Measurements from ENCODE around the gene SOWAHA. TPM values are rescaled to one million over a fixed set of nuclear protein-coding genes. Genes with fewer than 3 reads are reported as not detected.

SOWAHA gene
- total RNA-seq, 2 donors from 2014 or later = 0.13 TPM; not detected in 1

DNA sequence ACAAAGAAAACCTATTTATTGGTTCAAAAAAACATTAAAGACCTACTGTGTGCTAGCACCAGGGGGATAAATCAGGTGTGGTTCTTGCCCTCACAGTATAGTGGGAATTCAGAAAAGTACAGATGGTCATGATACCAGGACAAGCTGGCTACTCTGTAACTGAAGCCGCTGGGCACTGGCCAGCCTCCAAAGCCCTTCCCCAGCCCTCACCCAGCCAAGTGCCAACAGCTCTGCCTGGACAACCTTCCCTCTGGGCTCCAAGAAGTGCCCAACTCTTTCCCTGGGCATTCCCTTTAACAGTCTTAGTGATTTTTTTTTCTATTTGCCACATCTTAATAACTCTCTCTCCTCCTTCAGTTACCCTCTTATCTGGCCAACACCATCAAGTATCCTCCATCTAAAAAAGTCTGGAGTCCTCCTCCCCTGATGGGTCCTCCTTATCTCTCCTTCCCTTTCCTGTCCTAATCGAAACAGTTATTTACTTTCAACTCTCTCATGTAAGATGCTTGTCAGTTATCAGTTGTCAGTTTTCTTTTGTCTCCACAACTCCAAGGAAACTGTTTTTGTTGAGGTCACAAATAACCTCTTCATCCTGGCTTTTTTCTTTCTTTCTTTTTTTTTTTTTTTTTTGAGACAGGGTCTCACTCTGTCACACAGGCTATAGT lies 22.8 kb upstream of the SOWAHA start:
- H3K4me1 Mint-ChIP-seq = peaks cover 29% of the 10 kb centered on the region
- no peaks in the 10 kb centered on the region for H3K9me3 Mint-ChIP-seq
- H3K27ac Mint-ChIP-seq = no peak overlapping the region
- H3K9ac ChIP-seq (ENCODE audit: extremely low read depth, low read length, poor library complexity, severe bottlenecking) = no peak overlapping the region
- H3K4me1 ChIP-seq (ENCODE audit: control insufficient read depth, insufficient read depth, low read length) = peaks cover 5% of the 10 kb centered on the region
- H3K36me3 Mint-ChIP-seq (ENCODE audit: low read depth) = no peaks in the 10 kb centered on the region
- WGBS, 2 experiments (ENCODE audit: insufficient coverage in 1 of 2, insufficient read length in 1 of 2) = 56 to 71% methylated on average over 1 to 2 of the region's 2 CpGs
- DNase-seq = no peak
- H3K4me3 Mint-ChIP-seq = no peak overlapping the region
- TF ChIP-seq, protein P1, sequence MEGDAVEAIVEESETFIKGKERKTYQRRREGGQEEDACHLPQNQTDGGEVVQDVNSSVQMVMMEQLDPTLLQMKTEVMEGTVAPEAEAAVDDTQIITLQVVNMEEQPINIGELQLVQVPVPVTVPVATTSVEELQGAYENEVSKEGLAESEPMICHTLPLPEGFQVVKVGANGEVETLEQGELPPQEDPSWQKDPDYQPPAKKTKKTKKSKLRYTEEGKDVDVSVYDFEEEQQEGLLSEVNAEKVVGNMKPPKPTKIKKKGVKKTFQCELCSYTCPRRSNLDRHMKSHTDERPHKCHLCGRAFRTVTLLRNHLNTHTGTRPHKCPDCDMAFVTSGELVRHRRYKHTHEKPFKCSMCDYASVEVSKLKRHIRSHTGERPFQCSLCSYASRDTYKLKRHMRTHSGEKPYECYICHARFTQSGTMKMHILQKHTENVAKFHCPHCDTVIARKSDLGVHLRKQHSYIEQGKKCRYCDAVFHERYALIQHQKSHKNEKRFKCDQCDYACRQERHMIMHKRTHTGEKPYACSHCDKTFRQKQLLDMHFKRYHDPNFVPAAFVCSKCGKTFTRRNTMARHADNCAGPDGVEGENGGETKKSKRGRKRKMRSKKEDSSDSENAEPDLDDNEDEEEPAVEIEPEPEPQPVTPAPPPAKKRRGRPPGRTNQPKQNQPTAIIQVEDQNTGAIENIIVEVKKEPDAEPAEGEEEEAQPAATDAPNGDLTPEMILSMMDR (conservative IDR thresholded peaks at IDR 0.05) = no peak
- H3K27ac ChIP-seq (ENCODE audit: low read depth, low read length) = no peak overlapping the region
- peaks cover 14% of the 10 kb centered on the region for H3K27me3 Mint-ChIP-seq (ENCODE audit: insufficient read depth)
- no peaks in the 10 kb centered on the region for H3K9me3 ChIP-seq (ENCODE audit: control insufficient read depth, low read length)
- peaks cover 14% of the 10 kb centered on the region for H3K27me3 ChIP-seq (ENCODE audit: control insufficient read depth, insufficient read depth, low read length, poor library complexity, severe bottlenecking)
- no peaks in the 10 kb centered on the region for H3K36me3 ChIP-seq (ENCODE audit: control insufficient read depth, insufficient read depth, low read length)
- H3K4me3 ChIP-seq (ENCODE audit: low read length) = no peak overlapping the region

DNA sequence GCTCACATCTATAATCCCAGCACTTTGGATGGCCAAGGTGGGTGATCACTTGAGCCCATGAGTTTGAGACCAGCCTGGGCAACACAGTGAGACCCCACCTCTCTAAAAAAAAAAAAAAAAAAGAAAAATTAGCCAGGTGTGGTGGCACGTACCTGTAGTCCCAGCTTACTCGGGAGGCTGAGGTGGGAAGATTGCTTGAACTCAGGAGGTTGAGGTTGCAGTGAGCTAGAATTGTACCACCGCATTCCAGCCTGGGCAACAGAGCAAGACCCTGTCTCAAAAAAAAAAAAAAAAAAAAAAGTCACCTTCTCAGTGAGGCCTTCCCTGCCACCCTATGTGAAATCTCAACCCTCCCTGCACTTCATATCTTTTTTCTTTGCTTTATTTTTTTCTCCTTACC lies 22.1 kb upstream of the SOWAHA start:
- peaks cover 29% of the 10 kb centered on the region for H3K4me1 Mint-ChIP-seq
- H3K27ac Mint-ChIP-seq = no peak overlapping the region
- peaks cover 5% of the 10 kb centered on the region for H3K4me1 ChIP-seq (ENCODE audit: control insufficient read depth, insufficient read depth, low read length)
- peaks cover 12% of the 10 kb centered on the region for H3K27me3 ChIP-seq (ENCODE audit: control insufficient read depth, insufficient read depth, low read length, poor library complexity, severe bottlenecking)
- TF ChIP-seq, protein P1 (conservative IDR thresholded peaks at IDR 0.05) = no peak
- H3K36me3 ChIP-seq (ENCODE audit: control insufficient read depth, insufficient read depth, low read length) = no peaks in the 10 kb centered on the region
- no peak overlapping the region for H3K4me3 ChIP-seq (ENCODE audit: low read length)
- H3K27me3 Mint-ChIP-seq (ENCODE audit: insufficient read depth) = peaks cover 11% of the 10 kb centered on the region
- no peaks in the 10 kb centered on the region for H3K9me3 Mint-ChIP-seq
- H3K9ac ChIP-seq (ENCODE audit: extremely low read depth, low read length, poor library complexity, severe bottlenecking) = no peak overlapping the region
- H3K27ac ChIP-seq (ENCODE audit: low read depth, low read length) = no peak overlapping the region
- 95% methylated on average over 3 of the region's 3 CpGs; no CpG with 5 or more reads in 1 of the 2 experiments for WGBS, 2 experiments (ENCODE audit: insufficient coverage in 1 of 2, insufficient read length in 1 of 2)
- no peak overlapping the region for H3K4me3 Mint-ChIP-seq
- no peaks in the 10 kb centered on the region for H3K9me3 ChIP-seq (ENCODE audit: control insufficient read depth, low read length)
- no peaks in the 10 kb centered on the region for H3K36me3 Mint-ChIP-seq (ENCODE audit: low read depth)
- no peak for DNase-seq

DNA sequence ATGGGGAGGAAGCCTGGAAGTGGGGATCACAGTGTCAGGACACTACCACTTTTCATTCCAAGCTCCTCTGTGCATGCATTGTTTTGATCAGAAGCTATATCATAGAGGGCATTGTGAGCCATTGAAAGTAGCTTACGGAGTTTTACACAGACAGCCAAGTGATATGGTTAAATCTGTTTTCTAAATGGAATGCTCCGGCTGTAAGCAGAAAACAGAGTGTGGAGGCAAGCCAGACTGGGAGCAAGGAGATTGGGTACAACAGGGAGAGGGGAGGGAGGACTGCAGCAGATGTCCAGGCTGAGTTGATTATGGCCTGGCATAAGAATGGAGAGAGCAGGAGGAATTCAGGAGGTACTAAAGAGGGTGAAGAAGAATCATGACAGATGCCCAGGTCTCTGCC lies 15.5 kb upstream of the SOWAHA start:
- no peaks in the 10 kb centered on the region for H3K36me3 Mint-ChIP-seq (ENCODE audit: low read depth)
- H3K9me3 Mint-ChIP-seq = no peaks in the 10 kb centered on the region
- Histone ChIP-seq H3K36me3 (ENCODE audit: control insufficient read depth, insufficient read depth, low read length) (no peaks in the 10 kb centered on the region), H3K4me3 (ENCODE audit: low read length) (no peak overlapping the region), H3K27ac (ENCODE audit: low read depth, low read length) (no peak overlapping the region), H3K27me3 (ENCODE audit: control insufficient read depth, insufficient read depth, low read length, poor library complexity, severe bottlenecking) (peaks cover 11% of the 10 kb centered on the region), H3K4me1 (ENCODE audit: control insufficient read depth, insufficient read depth, low read length) (peaks cover 7% of the 10 kb centered on the region), H3K9me3 (ENCODE audit: control insufficient read depth, low read length) (no peaks in the 10 kb centered on the region), H3K9ac (ENCODE audit: extremely low read depth, low read length, poor library complexity, severe bottlenecking) (no peak overlapping the region)
- H3K4me3 Mint-ChIP-seq = no peak overlapping the region
- DNase-seq = no peak
- H3K27ac Mint-ChIP-seq = no peak overlapping the region
- peaks cover 10% of the 10 kb centered on the region for H3K4me1 Mint-ChIP-seq
- 89 to 95% methylated on average over 2 of the region's 2 CpGs for WGBS, 2 experiments (ENCODE audit: insufficient coverage in 1 of 2, insufficient read length in 1 of 2)
- TF ChIP-seq, protein P1 (conservative IDR thresholded peaks at IDR 0.05) = no peak
- H3K27me3 Mint-ChIP-seq (ENCODE audit: insufficient read depth) = peaks cover 17% of the 10 kb centered on the region
